Activated CD4-positive, alpha-beta memory T cell treated with anti-CD3 and anti-CD28 coated beads, Interleukin-2, amount 10 ng/mL, durations not matched to agents 7 days and 5 days (primary cell): ENCODE measurements around the gene RPL39L. TPM values are rescaled to one million over a fixed set of nuclear protein-coding genes. Genes with fewer than 3 reads are reported as not detected.

Experiments
- CTCF ChIA-PET: fragments of 350-600 bp; sonication (Branson Sonifier 250); formaldehyde crosslinking; loops from one replicate; lab custom pipeline; 2021; ENCODE audit warnings: antibody characterized with exemption, inconsistent platforms; lab: Charles Lee
- POLR2A ChIA-PET: fragments of 350-600 bp; sonication (Branson Sonifier 250); formaldehyde crosslinking; loops from one replicate; lab custom pipeline; 2021; ENCODE audit warnings: antibody characterized with exemption; lab: Charles Lee
- DNase-seq: peaks from one replicate; pipeline ENCODE4 v3.0.0-alpha.2; 2020
- H3K27ac Mint-ChIP-seq: one replicate; pipeline ENCODE4 v1.8.0; 2021; ENCODE audit warnings: mild to moderate bottlenecking, mixed read lengths
- H3K27me3 Mint-ChIP-seq: one replicate; pipeline ENCODE4 v1.8.0; 2021; ENCODE audit warnings: mixed read lengths
- H3K36me3 Mint-ChIP-seq: one replicate; pipeline ENCODE4 v1.8.0; 2021; ENCODE audit warnings: low read depth, mixed read lengths
- H3K4me1 Mint-ChIP-seq: one replicate; pipeline ENCODE4 v1.8.0; 2021; ENCODE audit warnings: mixed read lengths
- H3K4me3 Mint-ChIP-seq: one replicate; pipeline ENCODE4 v1.8.0; 2021; ENCODE audit warnings: mild to moderate bottlenecking, mixed read lengths
- H3K9me3 Mint-ChIP-seq: one replicate; pipeline ENCODE4 v1.8.0; 2021; ENCODE audit warnings: mixed read lengths
- total RNA-seq, 2 experiments: library from RNA; stranded (reverse); gene quantifications; one replicate each; pipeline ENCODE4 v1.2.3, GENCODE V29; 2021

RPL39L gene
- total RNA-seq, 2 experiments from 2014 or later = 23.0 to 23.1 TPM

DNA sequence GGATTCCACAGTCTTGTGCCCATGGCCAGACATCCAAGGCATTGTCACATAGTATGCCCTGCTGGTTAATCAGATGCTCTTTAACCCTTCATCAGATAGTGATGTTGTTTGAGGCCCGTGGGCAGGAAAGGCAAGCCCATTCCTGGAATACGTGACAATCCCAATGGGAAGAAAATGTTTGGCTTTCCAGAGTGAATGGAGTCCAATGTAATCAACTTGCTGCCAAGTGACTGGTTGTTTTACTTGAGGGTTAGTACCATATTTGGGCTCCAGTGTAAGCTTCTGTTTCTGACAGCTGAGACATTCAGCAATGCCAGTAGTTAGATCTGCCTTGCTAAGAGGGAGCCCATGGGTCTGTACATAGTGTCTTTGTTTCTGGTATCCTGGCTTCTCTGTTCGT lies 31.3 kb downstream of the RPL39L start:
- Mint-ChIP-seq H3K4me1 (peaks cover 7% of the 10 kb centered on the region), H3K27me3 (no peaks in the 10 kb centered on the region), H3K9me3 (no peaks in the 10 kb centered on the region), H3K4me3 (no peak overlapping the region), H3K27ac (no peak overlapping the region), H3K36me3 (no peaks in the 10 kb centered on the region)
- ChIA-PET POLR2A (no interaction called here), CTCF (interaction anchor here (1.4 kb wide), 1 partner anchor 57 kb away, joined by 5 read pairs; no protein-coding TSS in a partner anchor)
- DNase-seq = no peak

DNA sequence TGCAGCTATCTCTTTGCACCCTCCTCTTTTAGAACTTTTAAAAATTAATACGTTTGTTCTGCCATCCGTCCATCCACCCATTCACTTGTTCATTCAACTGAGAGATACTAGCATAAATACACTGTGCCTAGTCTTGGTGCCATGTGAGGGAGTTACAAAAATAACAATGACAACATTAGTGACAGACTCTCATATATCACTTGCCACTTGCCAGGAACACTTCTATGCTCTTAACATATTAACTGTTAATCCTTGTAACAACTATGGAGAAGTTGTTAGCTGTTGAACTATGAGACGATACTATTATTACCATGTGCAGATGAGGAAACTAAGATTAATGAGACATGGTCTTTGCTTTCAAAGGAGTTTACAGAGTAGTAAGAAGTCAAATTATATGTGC lies 33.6 kb downstream of the RPL39L start:
- H3K27ac Mint-ChIP-seq = no peak overlapping the region
- no peak for DNase-seq
- CTCF ChIA-PET = interaction anchor here (0.6 to 6.0 kb wide), 7 partner anchors 7 to 491 kb away, joined by 3 to 48 read pairs (median 4); partner anchors contain the start of gene RPL39L
- peaks cover 21% of the 10 kb centered on the region for H3K4me1 Mint-ChIP-seq
- H3K27me3 Mint-ChIP-seq = no peaks in the 10 kb centered on the region
- no peaks in the 10 kb centered on the region for H3K9me3 Mint-ChIP-seq
- H3K36me3 Mint-ChIP-seq = no peaks in the 10 kb centered on the region
- POLR2A ChIA-PET = interaction anchor here (0.8 to 1.3 kb wide), 3 partner anchors 33 to 256 kb away, joined by 3 to 4 read pairs (median 3); partner anchors contain the start of gene RPL39L
- no peak overlapping the region for H3K4me3 Mint-ChIP-seq

DNA sequence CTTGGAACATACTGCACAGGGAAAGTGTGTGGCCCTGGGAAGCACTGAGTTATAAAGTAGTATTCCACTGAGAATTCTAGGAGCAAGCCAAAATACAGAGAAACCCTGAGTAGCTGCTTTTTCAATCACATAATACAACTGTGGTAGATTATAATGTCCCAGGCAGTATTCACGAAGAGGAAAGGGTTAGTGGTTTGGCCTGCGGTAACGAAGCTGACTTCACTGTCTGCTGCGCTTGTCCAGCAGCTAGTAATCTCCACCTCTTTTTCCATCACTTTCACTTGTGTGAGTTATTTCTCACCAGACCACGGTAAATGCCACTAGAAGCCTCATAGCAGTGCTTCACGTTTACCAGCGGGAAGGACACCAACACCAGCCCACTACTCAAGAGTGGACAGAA lies 34.4 kb downstream of the RPL39L start:
- Mint-ChIP-seq H3K36me3 (no peaks in the 10 kb centered on the region), H3K4me1 (peaks cover 26% of the 10 kb centered on the region), H3K27ac (no peak overlapping the region), H3K27me3 (no peaks in the 10 kb centered on the region), H3K4me3 (no peak overlapping the region), H3K9me3 (peaks cover 1% of the 10 kb centered on the region)
- POLR2A ChIA-PET = interaction anchor here (1.3 kb wide), 2 partner anchors 60 to 255 kb away, joined by 3 to 4 read pairs; no protein-coding TSS in a partner anchor
- DNase-seq = no peak
- CTCF ChIA-PET = interaction anchor here (0.6 to 6.0 kb wide), 7 partner anchors 8 to 490 kb away, joined by 3 to 48 read pairs (median 4); partner anchors contain the start of gene RPL39L

DNA sequence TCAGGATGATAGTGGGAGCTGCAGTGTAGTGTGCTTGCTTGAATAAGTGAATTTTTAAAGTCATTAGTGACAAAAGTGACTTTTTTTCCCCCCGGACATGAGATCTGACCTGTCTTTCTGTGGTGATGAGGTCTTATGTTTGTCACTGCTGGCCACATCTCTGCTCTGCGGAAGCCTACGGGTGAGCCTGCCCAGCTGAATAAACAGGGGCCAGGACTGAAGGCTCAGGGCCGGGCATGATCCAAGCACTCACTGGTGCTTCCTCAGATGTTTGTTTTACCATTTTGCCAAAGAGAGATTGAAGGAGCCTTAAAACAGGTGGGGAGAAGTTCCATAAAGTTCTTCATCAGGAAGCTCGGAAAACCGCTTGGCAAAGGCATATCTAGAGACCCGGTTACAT lies 35.0 kb downstream of the RPL39L start:
- ChIA-PET CTCF (interaction anchor here (0.9 to 6.0 kb wide), 5 partner anchors 8 to 283 kb away, joined by 3 to 48 read pairs (median 6); partner anchors contain the start of gene RPL39L), POLR2A (interaction anchor here (1.3 kb wide), 1 partner anchor 61 kb away, joined by 4 read pairs; no protein-coding TSS in a partner anchor)
- peaks cover 2% of the 10 kb centered on the region for H3K9me3 Mint-ChIP-seq
- peaks cover 31% of the 10 kb centered on the region for H3K4me1 Mint-ChIP-seq
- no peaks in the 10 kb centered on the region for H3K36me3 Mint-ChIP-seq
- no peak overlapping the region for H3K4me3 Mint-ChIP-seq
- no peak for DNase-seq
- no peak overlapping the region for H3K27ac Mint-ChIP-seq
- no peaks in the 10 kb centered on the region for H3K27me3 Mint-ChIP-seq

DNA sequence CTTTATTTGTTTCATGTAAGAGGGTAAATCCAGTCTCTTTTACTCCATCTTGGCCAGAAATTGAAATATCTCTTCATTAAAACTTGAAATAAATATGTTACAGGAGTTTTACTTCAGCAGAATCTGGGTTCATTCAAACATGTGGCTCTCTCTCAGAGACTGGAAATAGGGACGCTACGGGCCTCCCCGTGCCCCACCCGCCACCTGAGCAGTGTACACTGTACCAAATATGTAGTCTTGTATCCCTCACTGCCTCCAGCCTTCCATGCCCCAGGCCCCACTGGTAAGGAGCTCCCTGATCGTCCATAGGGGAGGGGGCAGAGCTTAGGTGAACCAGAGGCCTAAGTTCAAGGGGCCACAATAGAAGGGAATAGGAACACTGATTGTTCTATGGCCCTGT lies 36.0 kb downstream of the RPL39L start:
- ChIA-PET CTCF (interaction anchor here (2.3 to 6.0 kb wide), 4 partner anchors 9 to 254 kb away, joined by 12 to 48 read pairs (median 20); partner anchors contain the start of gene RPL39L), POLR2A (no interaction called here)
- Mint-ChIP-seq H3K36me3 (no peaks in the 10 kb centered on the region), H3K27ac (no peak overlapping the region), H3K4me1 (peaks cover 42% of the 10 kb centered on the region), H3K4me3 (no peak overlapping the region), H3K9me3 (peaks cover 2% of the 10 kb centered on the region), H3K27me3 (no peaks in the 10 kb centered on the region)
- DNase-seq = no peak

DNA sequence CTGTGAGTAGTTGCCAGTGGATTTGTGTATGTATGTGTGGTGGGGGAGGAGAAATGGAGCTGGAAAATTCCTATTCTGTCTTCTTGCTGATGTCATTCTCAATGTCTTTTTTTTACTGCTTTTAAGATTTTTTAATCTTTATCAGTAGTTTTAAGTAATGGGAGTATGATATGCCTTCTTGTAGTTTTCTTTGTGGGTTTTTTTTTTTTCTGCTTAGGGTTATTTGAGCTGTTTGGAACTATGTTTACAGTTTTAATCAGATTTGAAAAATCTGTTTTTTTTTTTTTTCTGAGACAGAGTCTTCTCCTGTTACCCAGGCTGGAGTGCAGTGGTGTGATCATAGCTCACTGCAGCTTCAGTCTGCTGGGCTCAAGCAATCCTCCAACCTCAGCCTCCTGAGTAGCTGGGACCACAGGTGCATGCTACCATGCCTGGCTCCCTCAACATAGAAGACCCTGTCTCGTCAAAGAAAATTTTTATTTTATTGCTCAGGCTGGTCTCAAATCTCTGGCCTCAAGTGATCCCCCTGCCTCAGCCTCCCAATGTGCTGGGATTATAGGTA lies 37.1 kb downstream of the RPL39L start:
- Mint-ChIP-seq H3K27me3 (peaks cover 6% of the 10 kb centered on the region), H3K9me3 (peaks cover 7% of the 10 kb centered on the region), H3K27ac (peak overlapping the region; percentile 7), H3K36me3 (peaks cover 8% of the 10 kb centered on the region), H3K4me1 (peaks cover 51% of the 10 kb centered on the region), H3K4me3 (peak overlapping the region; percentile 56)
- no peak for DNase-seq
- ChIA-PET CTCF (interaction anchor here (0.7 to 6.0 kb wide), 9 partner anchors 10 to 280 kb away, joined by 4 to 48 read pairs (median 12); partner anchors contain the start of gene RPL39L), POLR2A (interaction anchor here (1.2 to 1.9 kb wide), 4 partner anchors 12 to 319 kb away, joined by 6 to 8 read pairs (median 6); partner anchors contain the start of genes EIF4A2 and RPL39L)

DNA sequence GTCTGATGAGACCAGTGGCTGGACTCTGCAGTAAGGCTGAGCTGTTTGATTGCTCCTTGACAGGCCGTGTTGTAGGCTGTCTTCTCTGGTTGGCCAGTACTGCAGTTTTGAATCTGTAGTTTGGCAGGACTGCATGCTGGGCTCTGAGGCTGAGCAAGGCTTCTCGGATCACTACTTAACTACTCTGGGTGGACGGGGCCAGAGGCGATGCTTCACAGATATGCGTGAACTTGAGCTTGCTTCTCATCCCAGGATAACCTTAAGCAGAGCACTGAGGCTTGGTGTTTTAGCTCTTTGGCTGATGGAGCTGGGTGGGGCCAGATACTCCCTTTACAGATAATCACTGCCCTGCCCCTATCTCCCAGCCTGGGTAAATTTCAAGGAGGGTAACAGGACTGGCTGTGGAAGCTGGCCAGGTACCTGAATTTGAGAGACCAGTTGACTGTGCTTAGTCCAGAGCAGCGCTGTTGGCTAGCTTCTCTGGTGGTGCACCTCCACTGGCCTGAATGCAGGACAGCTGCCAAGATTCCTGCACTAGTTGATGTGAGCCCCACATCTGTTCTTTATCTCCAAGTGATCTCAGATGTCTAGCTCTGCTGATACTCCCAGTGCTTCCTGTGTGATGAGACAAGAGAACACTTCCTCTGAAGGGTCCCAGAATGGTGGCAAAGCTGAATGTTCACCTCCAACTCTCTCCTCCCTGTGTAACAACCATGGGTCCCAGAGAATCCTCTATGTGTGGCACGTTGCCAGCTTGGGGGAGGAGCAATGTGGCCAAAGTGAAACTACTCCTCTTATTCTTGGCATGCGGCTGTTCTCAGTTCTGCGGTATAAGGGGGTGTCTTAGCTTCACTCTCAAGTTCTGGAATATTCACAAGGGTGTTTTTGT lies 37.9 kb downstream of the RPL39L start:
- POLR2A ChIA-PET = interaction anchor here (0.8 to 1.9 kb wide), 5 partner anchors 12 to 318 kb away, joined by 3 to 8 read pairs (median 6); partner anchors contain the start of genes EIF4A2 and RPL39L
- CTCF ChIA-PET = interaction anchor here (0.7 to 6.0 kb wide), 9 partner anchors 11 to 280 kb away, joined by 4 to 48 read pairs (median 12); partner anchors contain the start of gene RPL39L
- H3K36me3 Mint-ChIP-seq = peaks cover 13% of the 10 kb centered on the region
- DNase-seq = peak; percentile 64
- peak overlapping the region; percentile 56 for H3K4me3 Mint-ChIP-seq
- H3K9me3 Mint-ChIP-seq = peaks cover 8% of the 10 kb centered on the region
- peak overlapping the region; percentile 44 for H3K27ac Mint-ChIP-seq
- H3K27me3 Mint-ChIP-seq = peaks cover 6% of the 10 kb centered on the region
- peaks cover 56% of the 10 kb centered on the region for H3K4me1 Mint-ChIP-seq

DNA sequence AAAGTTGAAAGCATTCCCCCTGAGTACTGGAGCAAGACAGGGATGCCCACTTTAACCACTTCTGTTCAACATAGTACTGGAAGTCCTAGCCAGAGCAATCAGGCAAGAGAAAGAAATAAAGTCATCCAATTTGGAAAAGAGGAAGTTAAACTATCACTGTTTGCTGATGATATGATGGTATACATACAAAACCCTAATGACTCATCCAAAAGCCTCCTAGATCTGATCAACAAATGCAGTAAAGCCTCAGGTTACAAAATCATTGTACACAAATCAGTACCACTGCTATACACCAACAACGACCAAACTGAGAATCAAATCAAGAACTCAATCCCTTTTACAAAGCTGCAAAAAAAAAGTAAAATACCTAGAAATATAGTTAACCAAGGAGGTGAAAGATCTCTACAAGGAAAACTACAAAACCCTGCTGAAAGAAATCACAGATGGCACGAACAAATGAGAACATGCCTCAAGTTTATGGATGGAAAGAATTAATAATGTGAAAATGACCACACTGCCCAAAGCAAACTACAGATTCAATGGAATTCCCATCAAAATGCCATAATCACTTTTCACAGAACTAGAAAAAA lies 40.3 kb downstream of the RPL39L start:
- Mint-ChIP-seq H3K27me3 (peaks cover 6% of the 10 kb centered on the region), H3K4me1 (peaks cover 53% of the 10 kb centered on the region), H3K36me3 (peaks cover 21% of the 10 kb centered on the region), H3K27ac (no peak overlapping the region), H3K4me3 (no peak overlapping the region), H3K9me3 (peaks cover 18% of the 10 kb centered on the region)
- ChIA-PET CTCF (no interaction called here), POLR2A (interaction anchor here (1.4 kb wide), 1 partner anchor 14 kb away, joined by 4 read pairs; no protein-coding TSS in a partner anchor)
- DNase-seq = no peak

DNA sequence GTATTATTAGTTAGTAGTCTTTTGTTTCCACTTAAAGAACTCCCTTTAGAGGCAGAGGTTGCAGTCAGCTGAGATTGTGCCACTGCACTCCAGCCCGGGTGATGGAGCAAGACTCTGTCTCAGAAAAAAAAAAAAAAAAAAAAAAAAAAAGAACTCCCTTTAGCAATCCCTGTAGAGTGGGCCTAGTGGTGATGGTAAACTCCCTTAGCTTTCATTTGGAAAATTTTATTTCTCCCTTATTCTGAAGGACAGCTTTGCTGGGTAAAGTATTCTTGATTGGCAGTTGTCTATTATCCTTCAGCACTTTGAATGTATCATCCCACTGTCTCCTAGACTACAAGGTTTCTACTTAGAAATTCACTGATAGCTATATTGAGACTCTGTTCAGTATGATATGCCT lies 46.0 kb downstream of the RPL39L start:
- peaks cover 30% of the 10 kb centered on the region for H3K9me3 Mint-ChIP-seq
- no peak overlapping the region for H3K27ac Mint-ChIP-seq
- H3K4me1 Mint-ChIP-seq = peaks cover 16% of the 10 kb centered on the region
- H3K36me3 Mint-ChIP-seq = peaks cover 27% of the 10 kb centered on the region
- ChIA-PET POLR2A (no interaction called here), CTCF (interaction anchor here (0.7 to 1.9 kb wide), 3 partner anchors 46 to 72 kb away, joined by 3 to 9 read pairs (median 7); partner anchors contain the start of gene RPL39L)
- peaks cover 6% of the 10 kb centered on the region for H3K27me3 Mint-ChIP-seq
- DNase-seq = no peak
- H3K4me3 Mint-ChIP-seq = no peak overlapping the region

DNA sequence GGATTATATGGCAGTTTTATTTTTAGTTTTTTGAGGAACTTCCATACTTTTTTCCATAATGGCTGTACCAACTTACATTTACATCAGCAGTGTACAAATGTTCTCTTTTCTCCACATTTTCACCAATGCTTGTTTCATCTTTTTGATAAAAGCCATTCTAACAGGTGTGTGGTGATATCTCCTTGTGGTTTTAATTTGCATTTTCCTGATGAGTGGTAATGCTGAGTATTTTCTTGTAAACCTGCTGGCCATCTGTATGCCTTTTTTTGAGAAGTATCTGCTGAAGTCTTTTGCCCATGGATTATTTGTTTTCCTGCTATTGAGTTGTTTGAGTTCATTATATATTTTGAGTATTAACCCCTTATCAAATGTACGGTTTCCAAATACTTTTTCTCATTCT lies 50.6 kb downstream of the RPL39L start:
- ChIA-PET POLR2A (no interaction called here), CTCF (no interaction called here)
- no peak overlapping the region for H3K4me3 Mint-ChIP-seq
- no peak for DNase-seq
- H3K9me3 Mint-ChIP-seq = peaks cover 25% of the 10 kb centered on the region
- peaks cover 7% of the 10 kb centered on the region for H3K4me1 Mint-ChIP-seq
- H3K27me3 Mint-ChIP-seq = no peaks in the 10 kb centered on the region
- H3K36me3 Mint-ChIP-seq = peaks cover 18% of the 10 kb centered on the region
- no peak overlapping the region for H3K27ac Mint-ChIP-seq

DNA sequence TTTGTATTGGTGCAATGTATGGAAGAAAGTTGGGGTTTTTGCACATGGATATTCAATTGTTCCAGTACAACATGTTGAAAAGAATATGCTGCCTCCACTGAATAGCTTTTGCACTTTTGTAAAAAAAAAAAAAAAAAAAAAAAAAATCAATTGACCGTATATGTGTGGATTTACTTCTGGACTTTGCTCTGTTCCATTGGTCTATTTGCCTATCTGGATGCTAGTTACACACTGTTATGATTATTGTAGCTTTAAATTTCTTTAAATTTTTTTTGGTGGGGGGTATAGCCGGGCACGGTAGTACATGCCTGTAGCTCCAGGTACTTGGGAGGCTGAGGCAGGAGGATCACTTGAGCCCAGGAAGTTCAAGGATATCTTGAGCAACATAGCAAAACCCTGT lies 52.5 kb downstream of the RPL39L start:
- ChIA-PET CTCF (no interaction called here), POLR2A (no interaction called here)
- Mint-ChIP-seq H3K36me3 (peaks cover 15% of the 10 kb centered on the region), H3K4me1 (peaks cover 7% of the 10 kb centered on the region), H3K27me3 (no peaks in the 10 kb centered on the region), H3K27ac (no peak overlapping the region), H3K9me3 (peaks cover 19% of the 10 kb centered on the region), H3K4me3 (no peak overlapping the region)
- DNase-seq = no peak

DNA sequence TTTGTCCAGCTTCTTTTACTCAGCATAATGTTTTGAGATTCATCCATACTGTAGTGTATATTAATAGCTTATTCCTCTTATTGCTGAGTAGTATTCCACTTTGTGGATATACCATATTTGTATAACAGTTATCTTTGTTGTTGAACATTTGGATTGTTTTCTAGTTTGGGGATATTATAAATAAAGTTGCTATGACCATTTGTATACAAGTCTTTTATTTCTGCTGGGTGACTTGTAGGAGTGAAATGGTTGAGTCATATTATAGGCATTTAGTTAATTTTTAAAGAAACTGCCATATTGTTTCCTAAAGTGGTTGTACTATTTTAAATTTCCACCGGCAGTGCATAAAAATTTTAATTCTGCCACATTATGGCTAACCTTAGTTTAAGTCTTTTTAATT lies 53.4 kb downstream of the RPL39L start:
- POLR2A ChIA-PET = no interaction called here

More for the DNA sequence above, 53.4 kb downstream of the RPL39L start:
- H3K4me1 Mint-ChIP-seq = peaks cover 7% of the 10 kb centered on the region
- peaks cover 17% of the 10 kb centered on the region for H3K9me3 Mint-ChIP-seq
- no peak overlapping the region for H3K4me3 Mint-ChIP-seq
- H3K27me3 Mint-ChIP-seq = no peaks in the 10 kb centered on the region
- no peak overlapping the region for H3K27ac Mint-ChIP-seq
- DNase-seq = no peak
- H3K36me3 Mint-ChIP-seq = peaks cover 15% of the 10 kb centered on the region
- CTCF ChIA-PET = no interaction called here
